ENCODE results near the gene CENPU.
"Not testable (repeated sequence)": the region's sequence is repeated elsewhere in the genome, so short reads cannot be mapped to it uniquely, and the experiment has no call there.

Gene CENPU, protein sequence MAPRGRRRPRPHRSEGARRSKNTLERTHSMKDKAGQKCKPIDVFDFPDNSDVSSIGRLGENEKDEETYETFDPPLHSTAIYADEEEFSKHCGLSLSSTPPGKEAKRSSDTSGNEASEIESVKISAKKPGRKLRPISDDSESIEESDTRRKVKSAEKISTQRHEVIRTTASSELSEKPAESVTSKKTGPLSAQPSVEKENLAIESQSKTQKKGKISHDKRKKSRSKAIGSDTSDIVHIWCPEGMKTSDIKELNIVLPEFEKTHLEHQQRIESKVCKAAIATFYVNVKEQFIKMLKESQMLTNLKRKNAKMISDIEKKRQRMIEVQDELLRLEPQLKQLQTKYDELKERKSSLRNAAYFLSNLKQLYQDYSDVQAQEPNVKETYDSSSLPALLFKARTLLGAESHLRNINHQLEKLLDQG

DNA sequence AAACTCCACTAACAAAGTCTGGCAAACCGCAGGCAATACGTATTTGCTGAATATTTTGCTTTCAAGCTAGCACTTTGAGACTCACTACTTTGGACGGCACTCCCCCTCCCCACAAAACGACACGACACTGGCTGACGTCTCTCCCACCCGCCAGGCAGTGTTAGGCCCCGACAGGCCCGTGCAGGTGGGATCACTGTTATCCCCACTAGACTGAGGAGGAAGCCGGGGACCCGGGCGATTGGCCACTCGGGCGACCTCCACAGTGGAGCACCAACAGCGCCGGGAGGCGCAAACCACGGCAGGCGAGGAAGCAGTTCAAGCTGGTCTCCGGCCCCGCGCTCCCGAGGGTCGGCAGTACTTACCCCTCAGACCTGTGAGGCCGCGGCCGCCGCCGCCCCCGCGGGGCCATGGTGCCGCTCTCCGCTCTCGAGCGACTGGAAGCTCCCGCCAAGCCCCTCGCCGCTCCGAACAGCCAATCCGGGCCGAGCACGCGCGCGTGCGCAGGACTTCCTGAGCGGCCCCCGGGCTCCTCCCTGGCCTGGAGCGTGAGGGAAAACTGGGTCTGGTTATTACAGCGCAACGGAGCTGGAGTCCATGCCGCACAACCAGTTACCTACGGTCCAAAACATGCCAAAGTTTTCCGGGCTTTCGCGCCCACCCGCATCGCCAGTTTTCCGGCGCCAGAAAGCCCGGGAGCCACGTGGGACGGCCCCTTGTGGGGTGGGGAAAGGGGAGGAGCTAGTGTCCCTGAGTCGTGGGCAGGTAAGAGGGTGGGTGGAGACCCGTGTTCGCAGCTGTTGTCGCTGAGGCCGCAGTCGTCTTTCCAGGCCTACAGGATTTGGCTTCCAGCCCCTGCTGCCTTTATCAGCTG lies at the start of gene CENPU:
Gene CENPU (minus strand): TSS at position 443 of the 871 bp plus-strand sequence. CDS start 34 bp downstream, at position 409.
- H3K36me3 Mint-ChIP-seq (ENCODE audit: low read depth) = peaks cover 11% of the 10 kb centered on the region
- peaks cover 24% of the 10 kb centered on the region for H3K4me1 Mint-ChIP-seq (ENCODE audit: low read depth)
- peak within 1 kb of the TSS; percentile 88 for H3K27ac Mint-ChIP-seq
- intact Hi-C loops (cut with micrococcal nuclease) = loop anchor here (1.0 to 10.0 kb wide), 3 partner anchors 85 to 469 kb away; partner anchors contain the start of genes CASP3, IRF2 and PRIMPOL
- H3K4me3 Mint-ChIP-seq = peak within 1 kb of the TSS; percentile 92
- no peaks in the 10 kb centered on the region for H3K27me3 Mint-ChIP-seq
- H3K9me3 Mint-ChIP-seq = no peaks in the 10 kb centered on the region

- intact Hi-C loops (cut with micrococcal nuclease) = no loop called here
- H3K36me3 Mint-ChIP-seq (ENCODE audit: low read depth) = peaks cover 74% of the 10 kb centered on the region
- H3K4me1 Mint-ChIP-seq (ENCODE audit: low read depth) = peaks cover 38% of the 10 kb centered on the region
- H3K4me3 Mint-ChIP-seq = no peak overlapping the region
- no peaks in the 10 kb centered on the region for H3K9me3 Mint-ChIP-seq
- peak overlapping the region; percentile 61 for H3K27ac Mint-ChIP-seq
- no peaks in the 10 kb centered on the region for H3K27me3 Mint-ChIP-seq
Observed at GRCh38 chr4:184782731-184783373, 49.0 kb upstream of the CENPU start.

DNA sequence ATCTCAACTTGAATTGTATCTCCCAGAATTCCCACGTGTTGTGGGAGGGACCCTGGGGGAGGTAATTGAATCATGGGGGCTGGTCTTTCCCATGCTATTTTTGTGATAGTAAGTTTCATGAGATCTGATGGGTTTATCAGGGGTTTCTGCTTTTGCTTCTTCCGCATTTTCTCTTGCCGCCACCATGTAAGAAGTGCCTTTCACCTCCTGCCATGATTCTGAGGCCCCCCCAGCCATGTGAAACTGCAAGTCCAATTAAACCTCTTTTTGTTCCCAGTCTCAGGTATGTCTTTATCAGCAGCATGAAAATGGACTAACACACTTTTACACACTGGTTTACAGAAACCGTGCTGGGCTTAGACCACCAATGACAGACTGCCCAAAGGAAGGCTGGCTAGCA lies 45.3 kb upstream of the CENPU start:
- H3K4me3 Mint-ChIP-seq; intact Hi-C loops (cut with micrococcal nuclease); H3K27ac Mint-ChIP-seq: not testable (repeated sequence)

DNA sequence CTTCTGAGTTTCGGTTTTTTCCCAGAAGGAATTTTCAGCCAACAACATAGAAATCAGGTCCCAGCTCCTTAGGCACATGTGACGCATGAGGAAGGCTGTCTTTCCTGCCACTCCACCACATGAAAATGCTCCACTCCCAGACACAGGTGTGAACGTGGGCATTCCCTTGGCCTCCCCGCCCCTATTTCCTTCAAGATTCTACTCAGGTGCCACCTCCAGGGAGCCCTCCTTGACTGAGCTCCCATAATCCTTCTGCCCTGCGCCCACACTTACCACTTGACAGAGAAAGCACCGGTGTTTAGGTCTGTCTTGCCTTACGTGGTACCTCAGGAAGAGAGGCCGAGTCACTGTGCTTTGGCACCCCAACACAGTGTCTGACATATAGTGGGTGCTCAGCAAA lies 44.4 kb upstream of the CENPU start:
- Mint-ChIP-seq H3K9me3 (no peaks in the 10 kb centered on the region), H3K4me1 (ENCODE audit: low read depth) (peaks cover 19% of the 10 kb centered on the region), H3K4me3 (no peak overlapping the region), H3K27ac (no peak overlapping the region), H3K36me3 (ENCODE audit: low read depth) (peaks cover 70% of the 10 kb centered on the region), H3K27me3 (no peaks in the 10 kb centered on the region)
- intact Hi-C loops (cut with micrococcal nuclease) = no loop called here

More for the DNA sequence above, 45.3 kb upstream of the CENPU start:
- not testable (repeated sequence) for H3K27me3 Mint-ChIP-seq, H3K9me3 Mint-ChIP-seq
- Mint-ChIP-seq H3K36me3 (ENCODE audit: low read depth) (peaks cover 72% of the 10 kb centered on the region), H3K4me1 (ENCODE audit: low read depth) (peaks cover 26% of the 10 kb centered on the region)

DNA sequence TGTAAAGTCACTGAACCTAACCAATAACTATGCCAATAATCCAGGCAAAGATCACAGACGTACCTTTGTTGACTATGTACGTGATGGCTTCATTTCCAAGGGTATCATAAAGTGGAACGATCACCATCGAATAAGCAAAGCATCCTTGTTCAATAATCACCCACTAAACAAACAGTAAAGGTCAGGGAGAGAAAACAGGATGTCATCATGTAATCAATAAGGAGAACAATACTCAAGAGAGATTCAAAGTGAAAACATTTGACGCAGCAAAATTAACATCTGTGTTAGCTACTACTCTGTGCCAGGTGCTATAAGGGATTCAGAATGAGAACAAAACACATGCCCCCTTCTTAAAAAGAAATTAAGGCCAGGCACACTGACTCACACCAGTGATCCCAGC lies 42.9 kb upstream of the CENPU start:
- no peak overlapping the region for H3K27ac Mint-ChIP-seq

DNA sequence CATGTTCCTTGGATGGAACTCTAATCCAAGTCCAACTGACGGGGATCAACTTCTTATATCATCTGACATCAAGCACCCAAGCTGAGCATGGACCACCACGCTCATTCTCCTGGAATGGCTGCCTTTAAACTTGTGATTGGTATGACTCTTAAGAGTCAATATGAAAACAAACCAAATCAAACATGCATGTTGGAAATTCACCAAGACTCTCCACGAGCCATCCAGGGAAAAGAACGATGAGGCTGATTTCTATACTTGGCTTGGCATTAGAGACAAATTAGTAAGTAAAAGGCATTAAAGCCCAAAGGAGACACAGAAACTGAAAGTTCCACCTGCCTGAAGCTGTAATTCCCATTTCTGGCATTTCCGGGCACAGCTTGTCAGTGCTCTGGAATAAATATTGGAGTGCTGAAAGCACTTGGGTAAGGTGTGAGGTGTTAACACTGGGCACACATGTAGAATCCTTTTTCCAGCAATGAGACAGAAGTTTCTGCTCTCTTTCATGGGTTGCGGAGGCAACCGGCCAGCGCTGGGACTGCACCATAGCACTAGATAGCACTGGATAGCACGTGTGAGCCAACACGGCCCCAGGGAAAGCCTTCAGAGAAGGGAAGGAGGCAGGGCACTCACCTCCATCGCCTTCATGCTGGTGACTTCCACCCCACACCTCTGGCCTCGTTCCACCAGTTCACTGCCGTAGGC lies 42.1 kb upstream of the CENPU start:
- Mint-ChIP-seq H3K27ac (no peak overlapping the region), H3K4me1 (ENCODE audit: low read depth) (no peaks in the 10 kb centered on the region), H3K4me3 (no peak overlapping the region), H3K9me3 (no peaks in the 10 kb centered on the region), H3K36me3 (ENCODE audit: low read depth) (peaks cover 61% of the 10 kb centered on the region), H3K27me3 (no peaks in the 10 kb centered on the region)
- intact Hi-C loops (cut with micrococcal nuclease) = no loop called here

More for the DNA sequence above, 42.9 kb upstream of the CENPU start:
- Mint-ChIP-seq H3K4me3 (no peak overlapping the region), H3K27me3 (no peaks in the 10 kb centered on the region), H3K36me3 (ENCODE audit: low read depth) (peaks cover 67% of the 10 kb centered on the region), H3K9me3 (no peaks in the 10 kb centered on the region), H3K4me1 (ENCODE audit: low read depth) (peaks cover 6% of the 10 kb centered on the region)
- intact Hi-C loops (cut with micrococcal nuclease) = no loop called here

DNA sequence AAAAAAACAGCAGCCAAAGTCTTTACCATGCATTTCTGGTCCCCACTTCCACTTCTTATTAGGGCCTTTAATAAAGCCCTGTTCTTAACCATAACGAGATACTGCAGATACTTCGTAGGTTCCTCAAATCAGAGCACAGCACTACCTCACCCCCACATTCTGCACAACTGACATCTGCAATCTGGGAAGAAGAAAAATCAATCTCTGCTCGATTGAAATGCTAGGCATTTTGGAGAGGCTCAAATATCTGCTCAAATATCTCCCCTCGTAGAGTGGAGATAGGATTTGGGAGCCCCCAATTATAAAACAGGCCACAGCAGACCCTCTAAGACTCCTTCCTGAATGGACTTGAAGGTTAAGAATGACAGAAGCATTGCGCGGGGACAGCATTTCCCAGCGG lies 40.3 kb upstream of the CENPU start:
- Mint-ChIP-seq H3K27me3 (no peaks in the 10 kb centered on the region), H3K27ac (no peak overlapping the region), H3K4me1 (ENCODE audit: low read depth) (no peaks in the 10 kb centered on the region), H3K4me3 (no peak overlapping the region), H3K9me3 (no peaks in the 10 kb centered on the region), H3K36me3 (ENCODE audit: low read depth) (peaks cover 60% of the 10 kb centered on the region)
- intact Hi-C loops (cut with micrococcal nuclease) = no loop called here

- intact Hi-C loops (cut with micrococcal nuclease) = no loop called here
- no peaks in the 10 kb centered on the region for H3K9me3 Mint-ChIP-seq
Observed at GRCh38 chr4:184771416-184771815, 37.5 kb upstream of the CENPU start.

GRCh38 chr4:184769141-184769765 lies 35.4 kb upstream of the CENPU start:
- Mint-ChIP-seq H3K4me1 (ENCODE audit: low read depth) (no peaks in the 10 kb centered on the region), H3K27ac (no peak overlapping the region), H3K27me3 (no peaks in the 10 kb centered on the region), H3K9me3 (no peaks in the 10 kb centered on the region), H3K4me3 (no peak overlapping the region), H3K36me3 (ENCODE audit: low read depth) (peaks cover 67% of the 10 kb centered on the region)
- intact Hi-C loops (cut with micrococcal nuclease) = no loop called here

More at GRCh38 chr4:184771416-184771815, 37.5 kb upstream of the CENPU start:
- Mint-ChIP-seq H3K36me3 (ENCODE audit: low read depth) (peaks cover 58% of the 10 kb centered on the region), H3K4me3 (no peak overlapping the region), H3K27me3 (no peaks in the 10 kb centered on the region), H3K27ac (no peak overlapping the region), H3K4me1 (ENCODE audit: low read depth) (no peaks in the 10 kb centered on the region)

- intact Hi-C loops (cut with micrococcal nuclease) = no loop called here
- Mint-ChIP-seq H3K4me1 (ENCODE audit: low read depth) (no peaks in the 10 kb centered on the region), H3K27me3 (no peaks in the 10 kb centered on the region), H3K4me3 (no peak overlapping the region), H3K36me3 (ENCODE audit: low read depth) (peaks cover 71% of the 10 kb centered on the region), H3K27ac (no peak overlapping the region), H3K9me3 (no peaks in the 10 kb centered on the region)
Observed at GRCh38 chr4:184768296-184768695, 34.4 kb upstream of the CENPU start.

DNA sequence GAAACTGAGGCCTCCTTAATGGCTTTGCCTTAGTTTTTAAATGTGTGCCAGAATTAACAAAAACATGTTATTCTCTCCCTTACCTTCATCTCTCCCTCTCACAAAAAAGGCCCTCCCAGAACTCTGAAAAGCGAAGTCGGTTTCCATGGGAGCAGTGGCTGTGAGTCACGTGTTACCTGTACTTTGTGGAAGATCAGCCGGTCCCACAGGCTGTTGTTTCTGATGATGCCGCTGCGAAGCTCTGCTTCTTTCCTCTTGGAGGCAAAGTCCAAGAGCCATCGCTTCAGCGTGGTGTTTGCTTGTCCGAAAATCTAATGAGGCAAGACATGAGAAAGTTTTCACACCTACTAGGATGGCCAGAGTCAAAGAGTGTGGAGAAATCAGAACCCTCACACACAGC lies 32.5 kb upstream of the CENPU start:
- intact Hi-C loops (cut with micrococcal nuclease) = no loop called here
- H3K4me3 Mint-ChIP-seq = no peak overlapping the region

GRCh38 chr4:184765473-184766340 lies 31.8 kb upstream of the CENPU start:
- no peaks in the 10 kb centered on the region for H3K27me3 Mint-ChIP-seq
- no peak overlapping the region for H3K27ac Mint-ChIP-seq
- H3K4me3 Mint-ChIP-seq = no peak overlapping the region
- no peaks in the 10 kb centered on the region for H3K9me3 Mint-ChIP-seq
- intact Hi-C loops (cut with micrococcal nuclease) = no loop called here
- no peaks in the 10 kb centered on the region for H3K4me1 Mint-ChIP-seq (ENCODE audit: low read depth)
- peaks cover 90% of the 10 kb centered on the region for H3K36me3 Mint-ChIP-seq (ENCODE audit: low read depth)

More for the DNA sequence above, 32.5 kb upstream of the CENPU start:
- no peaks in the 10 kb centered on the region for H3K27me3 Mint-ChIP-seq
- H3K4me1 Mint-ChIP-seq (ENCODE audit: low read depth) = no peaks in the 10 kb centered on the region
- H3K36me3 Mint-ChIP-seq (ENCODE audit: low read depth) = peaks cover 82% of the 10 kb centered on the region
- H3K27ac Mint-ChIP-seq = no peak overlapping the region
- no peaks in the 10 kb centered on the region for H3K9me3 Mint-ChIP-seq

Measured in dendritic cell treated with granulocyte-macrophage colony-stimulating factor and Interleukin-4, amounts not matched to agents 40 ng/mL and 50 ng/mL, for 4 days (primary cell).